Posterior cingulate gyrus (tissue), 11 donors: ENCODE measurements around the gene PGM5.

Source experiments
- DNase-seq, 10 donors: peaks; one replicate each; pipeline versions ENCODE4 v3.0.0 to v3.0.0-alpha.2; 2020 to 2021; ENCODE audit warnings: mixed read lengths in 3 of 10
- intact Hi-C: fragments of 100-400 bp; cut with DNase I; formaldehyde crosslinking; loops from one replicate; pipeline ENCODE4 v1.15.1; 2023

The PGM5 gene

GRCh38 chr9:68560071-68560844, 203.8 kb downstream of the PGM5 start:
- DNase-seq, result peak in 1 of 10 donors; percentile 20
- intact Hi-C loops, result loop anchor here (10.0 kb wide), 1 partner anchor 55 kb away; no protein-coding TSS in a partner anchor

- intact Hi-C loops, result loop anchor here (10.0 kb wide), 1 partner anchor 58 kb away; no protein-coding TSS in a partner anchor
- no peak for DNase-seq
Observed at GRCh38 chr9:68562461-68562860, 206.1 kb downstream of the PGM5 start.

- intact Hi-C loops, result loop anchor here (10.0 kb wide), 1 partner anchor 63 kb away; no protein-coding TSS in a partner anchor
- DNase-seq, result no peak
Observed at GRCh38 chr9:68567565-68567964, 211.2 kb downstream of the PGM5 start.

- intact Hi-C loops, result no loop called here
- DNase-seq, result no peak
Observed at GRCh38 chr9:68574150-68574549, 217.7 kb downstream of the PGM5 start.

- intact Hi-C loops, result no loop called here
Observed at GRCh38 chr9:68575817-68576216, 219.4 kb downstream of the PGM5 start.

GRCh38 chr9:68577774-68578591, 221.6 kb downstream of the PGM5 start:
- intact Hi-C loops, result no loop called here
- DNase-seq, result no peak

More at GRCh38 chr9:68575817-68576216, 219.4 kb downstream of the PGM5 start:
- no peak for DNase-seq
